NCI-H146 treated with DMSO at 0.1 percent for 48 hours (cell line): ENCODE data around the gene SSR1.
"Not testable (repeated sequence)": the region's sequence is repeated elsewhere in the genome, so short reads cannot be mapped to it uniquely, and the experiment has no call there.

Experiments used
- DNase-seq: peaks from one replicate; lab custom pipeline; 2025; ENCODE audit not compliant: unreplicated experiment; lab: John Stamatoyannopoulos, UW

The SSR1 gene

GRCh38 chr6:7312616-7313504 is at the start of gene SSR1:
TSS of gene SSR1 (minus strand) at chr6:7313199. CDS start at chr6:7313120, 79 bp downstream.
- DNase-seq = peak; percentile 94

GRCh38 chr6:7351916-7352315 is 38.9 kb upstream of the SSR1 start:
- not testable (repeated sequence) for DNase-seq

- not testable (repeated sequence) for DNase-seq
Observed at GRCh38 chr6:7350591-7350990, 37.6 kb upstream of the SSR1 start.

DNA sequence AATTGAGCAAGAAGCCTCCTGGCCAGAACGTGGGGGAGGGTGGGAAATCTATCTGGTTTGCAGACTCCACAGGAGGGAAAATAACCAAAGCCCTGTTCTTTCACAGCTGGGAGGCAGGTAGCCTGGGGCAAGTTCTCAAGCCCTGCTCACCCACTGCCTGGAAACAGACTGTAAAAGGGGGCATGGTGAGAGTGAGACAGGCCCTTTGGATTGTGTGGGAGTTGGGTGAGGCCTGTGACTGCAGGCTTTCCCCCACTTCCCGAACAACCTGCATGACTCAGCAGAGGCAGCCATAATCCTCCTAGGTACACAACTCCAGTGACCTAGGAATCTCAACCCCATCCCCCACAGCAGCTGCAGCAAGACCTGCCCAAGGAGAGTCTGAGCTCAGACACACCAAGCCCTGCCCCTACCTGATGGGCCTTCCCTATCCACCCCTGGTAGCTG is 34.6 kb upstream of the SSR1 start:
- DNase-seq = peak; percentile 71

- DNase-seq = not testable (repeated sequence)
Observed at GRCh38 chr6:7344773-7345450, 31.9 kb upstream of the SSR1 start.

DNA sequence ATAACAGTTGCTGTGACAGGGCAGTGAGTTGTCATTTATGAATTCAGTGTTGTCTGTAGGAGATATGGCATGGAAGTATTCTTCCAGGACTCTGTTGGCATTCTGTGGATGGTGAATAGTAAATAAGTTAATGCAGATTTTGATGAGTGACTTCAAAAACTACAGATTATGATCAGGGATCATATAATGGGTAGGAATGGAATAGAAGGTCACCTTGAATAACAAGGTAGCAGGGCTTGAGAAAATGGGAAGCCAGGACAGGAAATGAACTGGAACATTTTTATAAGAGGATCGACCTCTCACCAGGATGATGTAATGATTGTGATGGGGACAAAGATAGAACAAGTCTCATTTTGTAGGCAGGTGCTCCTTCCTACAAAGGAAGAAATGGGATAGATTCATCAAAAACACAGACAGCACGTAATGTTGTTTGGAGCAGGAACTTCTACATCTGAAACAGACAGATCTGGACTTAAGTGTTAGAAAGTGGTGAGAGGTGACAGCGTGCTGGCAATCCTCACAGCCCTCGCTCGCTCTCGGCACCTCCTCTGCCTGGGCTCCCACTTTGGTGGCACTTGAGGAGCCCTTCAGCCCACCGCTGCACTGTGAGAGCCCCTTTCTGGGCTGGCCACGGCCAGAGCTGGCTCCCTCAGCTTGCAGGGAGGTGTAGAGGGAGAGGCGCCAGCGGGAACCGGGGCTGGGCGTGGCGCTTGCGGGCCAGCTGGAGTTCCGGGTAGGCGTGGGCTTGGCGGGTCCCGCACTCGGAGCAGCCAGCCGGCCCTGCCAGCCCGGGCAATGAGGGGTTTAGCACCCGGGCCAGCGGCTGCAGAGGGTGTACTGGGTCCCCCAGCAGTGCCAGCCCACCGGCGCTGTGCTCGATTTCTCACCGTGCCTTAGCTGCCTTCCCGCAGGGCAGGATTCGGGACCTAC is 30.8 kb upstream of the SSR1 start:
- DNase-seq = no peak

DNA sequence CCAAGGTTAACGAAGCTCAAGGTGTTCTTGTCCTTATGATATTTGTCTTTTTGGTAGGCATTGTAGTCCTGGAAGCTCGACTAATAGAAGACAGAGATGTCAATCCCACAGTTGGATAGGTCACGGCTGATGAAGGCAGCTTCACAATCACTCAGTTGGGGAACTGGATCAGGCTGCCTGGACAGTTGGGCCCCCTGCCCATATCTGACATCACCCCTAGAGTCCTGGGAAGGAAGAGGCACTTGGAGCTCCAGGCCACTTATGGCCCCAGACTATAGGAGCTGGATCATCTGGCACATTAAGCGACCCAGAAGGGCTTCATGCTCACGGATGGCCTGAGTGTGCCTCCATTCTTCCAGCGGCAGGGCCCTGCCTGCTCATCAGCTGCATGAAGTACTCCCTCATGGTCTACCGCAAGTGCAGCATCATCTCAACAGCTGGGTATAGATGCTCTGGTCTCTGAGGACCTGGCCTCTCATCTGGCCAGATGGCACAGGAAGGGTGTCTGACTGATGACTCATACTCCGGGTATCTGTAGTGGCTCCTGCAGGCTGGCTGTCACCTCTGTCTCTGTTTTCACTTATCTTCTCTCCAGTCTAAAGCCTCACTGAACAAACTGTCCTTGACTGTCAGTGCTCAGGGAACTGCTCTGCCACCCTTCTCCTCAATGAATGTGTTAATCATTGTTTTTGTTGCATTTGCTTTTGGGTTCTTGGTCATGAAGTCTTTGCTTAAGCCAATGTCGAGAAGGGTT is 29.2 kb upstream of the SSR1 start:
- no peak for DNase-seq

DNA sequence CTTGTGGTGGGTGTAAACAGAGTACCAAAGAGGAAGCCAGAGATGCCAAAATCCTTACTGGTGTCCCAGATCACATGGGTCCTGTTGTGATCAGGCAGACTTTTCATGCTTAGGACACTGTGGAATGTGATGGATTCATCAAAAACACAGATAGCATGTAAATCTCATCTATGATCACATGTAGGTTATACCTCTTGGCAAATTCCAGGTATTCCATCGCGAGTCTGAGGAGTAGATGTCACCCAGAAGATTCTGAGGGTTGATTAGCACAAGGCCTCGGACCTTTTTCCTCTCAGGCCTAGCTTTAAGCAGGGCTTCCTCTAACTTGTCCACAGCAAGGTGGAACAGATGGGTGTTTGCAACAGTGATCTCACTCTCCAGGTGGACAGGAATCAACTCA is 28.3 kb upstream of the SSR1 start:
- DNase-seq = no peak

- peak; percentile 17 for DNase-seq
Observed at GRCh38 chr6:7339007-7339732, 26.2 kb upstream of the SSR1 start.

DNA sequence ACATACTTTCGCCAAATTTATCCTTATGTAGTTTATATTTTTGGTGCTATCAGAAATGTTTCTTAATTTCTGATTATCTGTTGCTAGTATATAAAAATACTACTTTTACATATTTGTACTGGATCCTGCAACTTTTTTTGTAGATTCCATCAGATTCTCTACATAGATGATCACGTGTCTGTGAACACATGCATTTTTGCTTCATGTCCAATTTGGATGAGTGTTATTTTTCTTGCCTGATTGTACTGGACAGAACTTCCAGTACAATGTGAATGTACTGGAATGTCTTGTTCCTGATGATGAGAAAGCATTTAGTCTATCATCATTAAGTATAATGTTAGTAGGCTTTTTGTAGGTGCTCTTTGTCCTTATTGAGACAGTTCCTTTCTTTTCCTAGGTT is 25.0 kb upstream of the SSR1 start:
- no peak for DNase-seq

DNA sequence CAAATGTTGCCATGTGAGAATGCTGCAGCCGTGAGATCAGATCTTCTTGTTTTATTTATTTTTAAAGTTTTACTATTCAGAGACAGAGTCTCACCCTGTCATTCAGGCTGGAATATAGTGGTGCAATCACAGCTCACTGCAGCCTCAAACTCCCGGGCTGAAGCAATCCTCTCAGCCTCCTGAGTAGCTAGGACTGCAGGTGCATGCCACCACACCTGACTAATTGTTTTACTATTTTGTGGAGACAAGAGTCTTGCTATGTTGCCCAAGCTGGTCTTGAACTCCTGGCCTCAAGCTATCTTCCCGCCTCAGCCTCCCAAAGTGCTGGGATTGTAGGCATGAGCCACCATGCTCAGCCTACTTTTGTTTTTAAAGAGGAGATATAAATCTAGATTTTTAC is 22.5 kb upstream of the SSR1 start:
- DNase-seq = no peak

- DNase-seq = no peak
Observed at GRCh38 chr6:7334685-7335084, 21.7 kb upstream of the SSR1 start.

DNA sequence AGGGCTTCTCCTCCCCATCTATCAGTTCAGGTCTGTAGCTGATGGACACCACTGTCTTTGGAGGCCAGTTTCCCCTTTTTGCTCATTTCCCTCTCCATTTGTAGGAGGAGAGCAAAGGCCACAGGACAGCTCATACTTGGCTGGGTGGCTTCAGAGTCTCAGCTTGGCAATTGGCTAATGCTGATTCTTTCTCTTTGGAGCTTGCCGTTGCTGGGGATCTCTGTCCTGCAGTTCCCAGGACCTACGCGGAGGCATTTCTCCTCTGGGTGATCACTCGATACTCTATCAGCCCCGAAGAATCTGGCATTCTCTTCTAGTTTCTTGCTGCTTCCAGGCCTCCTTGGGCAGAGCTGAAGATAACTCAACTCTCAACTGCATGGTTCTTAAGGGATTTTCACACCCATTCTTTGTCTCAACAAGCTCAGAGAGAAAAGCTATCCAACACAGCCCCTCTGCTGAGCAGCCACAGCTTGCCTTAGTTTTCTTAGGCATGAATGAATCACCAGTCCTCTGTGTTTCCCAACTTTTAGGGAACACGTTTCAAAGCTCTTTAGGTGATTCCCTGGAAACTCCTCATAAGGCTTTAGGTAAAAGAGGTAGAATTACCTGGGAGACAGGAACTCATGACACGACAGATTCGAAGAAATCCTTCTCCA is 19.2 kb upstream of the SSR1 start:
- no peak for DNase-seq

DNA sequence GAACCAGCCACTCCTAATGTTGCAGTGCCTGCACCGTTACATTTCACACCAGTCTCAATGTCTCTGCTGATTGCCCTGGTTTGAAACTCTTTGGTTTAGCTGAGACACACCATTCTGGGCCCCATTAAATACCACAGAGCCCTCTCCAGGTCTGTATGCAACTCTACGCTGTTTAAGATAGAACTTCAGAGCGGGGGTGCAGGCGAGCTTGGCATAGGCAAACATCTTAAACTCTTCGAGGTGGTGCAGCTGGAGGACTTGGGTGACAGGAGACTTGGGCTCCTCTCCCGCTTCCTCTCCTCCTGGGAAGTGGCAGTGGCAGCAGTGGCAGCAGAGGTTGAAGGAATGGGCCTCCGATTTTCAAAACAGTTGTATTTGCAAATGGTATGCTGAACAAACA is 18.5 kb upstream of the SSR1 start:
- DNase-seq = no peak

DNA sequence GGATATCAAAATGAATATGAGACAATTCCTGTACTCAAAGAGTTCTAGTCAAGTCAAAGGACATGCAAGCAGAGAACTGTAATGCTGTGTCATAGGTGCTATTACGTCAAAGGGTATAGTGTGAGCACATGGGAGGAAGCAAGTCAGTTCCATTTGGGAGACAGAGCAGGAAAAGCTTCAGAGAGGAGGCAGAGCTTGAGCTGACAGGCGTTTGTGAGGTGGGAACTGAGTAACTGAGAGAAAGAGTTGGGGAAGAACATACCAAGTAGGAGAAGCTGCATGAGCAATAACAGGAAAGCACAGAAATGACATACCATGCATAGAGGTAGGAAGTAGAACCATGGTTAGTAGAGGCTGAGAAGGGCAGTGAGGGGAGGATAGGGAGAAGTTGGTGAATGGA is 15.2 kb upstream of the SSR1 start:
- DNase-seq = no peak

DNA sequence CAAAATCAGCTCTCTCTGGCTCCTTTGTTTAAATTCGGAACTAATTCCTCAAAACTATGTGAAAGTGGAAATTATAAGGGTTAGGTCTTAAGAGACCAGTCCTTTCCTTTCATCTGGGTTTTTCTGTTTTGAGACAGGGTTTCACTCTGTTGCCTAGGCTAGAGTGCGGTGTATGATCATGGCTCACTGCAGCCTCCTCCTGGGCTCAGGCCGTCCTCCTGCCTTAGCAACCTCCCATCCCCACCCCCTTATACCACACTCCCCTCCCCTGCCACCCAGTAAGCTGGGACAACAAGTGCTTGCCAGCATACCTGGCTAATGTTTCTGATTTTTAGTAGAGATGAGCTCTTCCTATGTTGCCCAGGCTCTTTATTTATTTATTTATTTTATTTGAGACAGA is 12.8 kb upstream of the SSR1 start:
- DNase-seq = no peak

DNA sequence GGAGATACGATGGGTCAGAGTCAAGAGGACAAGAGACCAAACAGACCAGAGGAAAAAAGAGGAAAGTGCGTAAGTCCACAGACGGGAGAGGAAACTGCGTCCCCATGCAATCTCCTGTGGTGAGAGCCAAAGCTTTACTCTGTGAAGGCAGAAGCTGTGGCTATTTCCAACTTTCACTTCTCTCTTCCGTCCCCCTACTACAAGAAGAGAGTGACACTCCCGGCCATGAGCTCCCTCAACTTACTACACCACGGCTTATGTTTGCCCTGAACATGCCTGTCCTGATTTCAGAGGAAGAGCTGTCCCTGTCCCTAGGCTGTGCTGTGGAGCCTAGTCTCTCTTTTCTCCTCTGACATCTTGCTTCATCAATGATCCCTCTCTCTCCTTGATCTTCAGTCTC is 11.5 kb upstream of the SSR1 start:
- no peak for DNase-seq

GRCh38 chr6:7323074-7323473 is 10.1 kb upstream of the SSR1 start:
- no peak for DNase-seq

DNA sequence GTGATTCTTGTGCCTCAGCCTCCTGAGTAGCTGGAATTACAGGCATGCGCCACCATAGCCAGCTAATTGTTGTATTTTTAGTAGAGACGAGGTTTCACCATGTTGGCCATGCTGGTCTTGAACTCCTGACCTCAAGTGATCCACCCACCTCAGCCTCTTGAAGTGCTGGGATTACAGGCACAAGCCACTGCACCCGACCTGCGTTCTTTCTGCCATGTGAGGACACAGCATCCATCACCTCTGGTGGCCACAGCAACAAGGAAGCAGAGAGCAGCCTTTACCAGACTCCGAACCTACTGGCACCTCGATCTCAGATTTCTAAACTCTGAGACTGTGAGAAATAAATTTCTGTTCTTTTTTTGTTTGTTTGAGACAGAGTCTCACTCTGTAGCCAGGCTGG is 8.9 kb upstream of the SSR1 start:
- DNase-seq = not testable (repeated sequence)
